SK-N-SH treated with all-trans-retinoic acid at 6 μM for 48 hours (cell line): ENCODE results near the gene TBKBP1.

Experiments used
- ATAC-seq: fragments of 200-7000 bp; cut with Tn5 transposase; 3 replicates; pipeline ENCODE4 v1.9.1; 2020; ENCODE audit warnings: mild to moderate bottlenecking, moderate library complexity
- ARNTL ChIP-seq: fragments of 450-650 bp; formaldehyde crosslinking; IDR thresholded peaks from 2 replicates; pipeline ENCODE4 v1.5.0; 2020; ENCODE audit warnings: low read depth, mild to moderate bottlenecking, moderate library complexity, borderline replicate concordance
- BACH2 ChIP-seq: fragments of 250-450 bp; sonication (Bioruptor Pico); IDR thresholded peaks from 2 replicates; pipeline ENCODE4 v1.9.0; 2021; ENCODE audit warnings: mild to moderate bottlenecking, borderline replicate concordance
- CSDC2 ChIP-seq: fragments of 250-450 bp; sonication (Bioruptor Pico); IDR thresholded peaks from 2 replicates; pipeline ENCODE4 v1.5.0; 2020; ENCODE audit warnings: mild to moderate bottlenecking, moderate library complexity
- ESRRG ChIP-seq: fragments of 250-450 bp; sonication (Bioruptor Pico); IDR thresholded peaks from 2 replicates; pipeline ENCODE4 v1.6.1; 2021; ENCODE audit warnings: mild to moderate bottlenecking
- GLIS3 ChIP-seq: fragments of 250-450 bp; sonication (Bioruptor Pico); IDR thresholded peaks from 2 replicates; pipeline ENCODE4 v1.5.0; 2020; ENCODE audit warnings: mild to moderate bottlenecking, moderate library complexity
- ISL1 ChIP-seq: fragments of 250-450 bp; sonication (Bioruptor Pico); IDR thresholded peaks from 2 replicates; pipeline ENCODE4 v2.1.2; 2022; ENCODE audit warnings: mild to moderate bottlenecking, moderate library complexity
- PPARA ChIP-seq: fragments of 250-450 bp; sonication (Bioruptor Pico); IDR thresholded peaks from 2 replicates; pipeline ENCODE4 v1.5.0; 2020; ENCODE audit warnings: mild to moderate bottlenecking, borderline replicate concordance
- RARB ChIP-seq: fragments of 250-450 bp; sonication (Bioruptor Pico); IDR thresholded peaks from 2 replicates; pipeline ENCODE4 v1.8.0; 2021; ENCODE audit warnings: mild to moderate bottlenecking, moderate library complexity
- SNAI2 ChIP-seq: fragments of 250-450 bp; sonication (Bioruptor Pico); IDR thresholded peaks from 2 replicates; pipeline ENCODE4 v1.5.0; 2020; ENCODE audit warnings: mild to moderate bottlenecking, moderate library complexity
- TCF4 ChIP-seq: fragments of 250-450 bp; sonication (Bioruptor Pico); IDR thresholded peaks from 2 replicates; pipeline ENCODE4 v1.8.0; 2021; ENCODE audit warnings: mild to moderate bottlenecking, moderate library complexity, borderline replicate concordance
- TOX ChIP-seq: fragments of 250-450 bp; sonication (Bioruptor Pico); IDR thresholded peaks from 2 replicates; pipeline ENCODE4 v1.8.0; 2021; ENCODE audit warnings: mild to moderate bottlenecking, moderate library complexity, borderline replicate concordance
- ZNF565 ChIP-seq: fragments of 450-650 bp; formaldehyde crosslinking; conservative IDR thresholded peaks from 2 replicates; pipeline ENCODE4 v1.5.0; 2020; ENCODE audit warnings: low read depth, mild to moderate bottlenecking, moderate library complexity
- ZNF70 ChIP-seq: fragments of 450-650 bp; formaldehyde crosslinking; IDR thresholded peaks from 2 replicates; pipeline ENCODE4 v1.5.0; 2020; ENCODE audit warnings: mild to moderate bottlenecking, moderate library complexity
- ZNF8 ChIP-seq: fragments of 450-650 bp; formaldehyde crosslinking; IDR thresholded peaks from 2 replicates; pipeline ENCODE4 v1.5.0; 2020; ENCODE audit warnings: mild to moderate bottlenecking, moderate library complexity
- TF ChIP-seq, protein P1 (sequence below): fragments of 250-450 bp; sonication (Bioruptor Pico); IDR thresholded peaks from 2 replicates; pipeline ENCODE4 v1.5.1; 2020; ENCODE audit warnings: low read depth, mild to moderate bottlenecking, moderate library complexity
- TF ChIP-seq, protein P2 (sequence below): fragments of 250-450 bp; sonication (Bioruptor Pico); IDR thresholded peaks from 2 replicates; pipeline ENCODE4 v1.5.1; 2021; ENCODE audit warnings: mild to moderate bottlenecking, moderate library complexity
- TF ChIP-seq, protein P3 (sequence below): fragments of 250-450 bp; sonication (Bioruptor Pico); IDR thresholded peaks from 2 replicates; pipeline ENCODE4 v1.8.0; 2020; ENCODE audit warnings: mild to moderate bottlenecking, moderate library complexity, borderline replicate concordance
- TF ChIP-seq, protein P4 (sequence below): fragments of 250-450 bp; sonication (Bioruptor Pico); IDR thresholded peaks from 2 replicates; pipeline ENCODE4 v1.8.0; 2021; ENCODE audit warnings: low read depth, mild to moderate bottlenecking, moderate library complexity, borderline replicate concordance
- TF ChIP-seq, protein P5 (sequence below): fragments of 250-450 bp; sonication (Bioruptor Pico); IDR thresholded peaks from 2 replicates; pipeline ENCODE4 v1.5.0; 2020; ENCODE audit warnings: mild to moderate bottlenecking, moderate library complexity

Gene TBKBP1

DNA sequence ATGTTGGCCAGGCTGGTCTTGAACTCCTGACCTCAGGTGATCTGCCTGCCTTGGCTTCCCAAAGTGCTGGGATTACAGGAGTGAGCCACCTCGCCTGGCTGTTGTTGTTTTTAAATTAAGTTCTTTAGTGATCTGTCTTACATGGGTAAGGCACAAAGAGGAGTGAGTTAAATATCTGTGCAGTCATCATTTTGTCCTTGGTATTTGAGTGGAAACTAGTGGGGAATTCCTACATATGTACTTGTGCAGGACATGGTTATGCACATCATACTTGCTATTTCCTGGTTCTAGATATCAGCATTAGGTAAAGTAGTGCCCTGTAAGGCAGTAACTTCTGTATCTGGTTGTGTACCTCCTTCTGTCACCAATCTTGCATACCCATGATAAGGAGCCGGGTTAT, 40.5 kb upstream of the TBKBP1 start:
- ATAC-seq: no peak
- TF ChIP-seq ARNTL (CRISPR knock-in tag) (no peak), ZNF565 (CRISPR knock-in tag) (no peak)
- TF ChIP-seq, all 23 proteins: peak for 0

DNA sequence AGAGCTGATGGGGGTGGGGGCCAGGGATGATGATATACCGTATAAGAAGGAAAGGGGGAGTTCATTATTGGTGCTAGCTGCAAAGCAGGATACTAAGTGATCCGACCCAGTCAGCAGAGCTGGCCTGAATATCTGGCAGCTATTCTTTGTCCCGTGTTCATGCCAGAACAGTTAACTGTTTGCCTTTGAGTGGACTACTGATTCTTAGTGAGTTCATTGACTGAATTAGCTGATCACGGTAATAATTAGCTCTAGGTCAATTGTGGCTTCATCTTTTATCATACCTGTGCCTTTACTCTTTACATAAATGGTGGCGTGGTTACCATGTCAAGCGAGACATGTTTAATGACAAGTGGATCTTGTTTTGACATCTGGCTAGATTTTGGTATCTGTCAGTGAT, 39.0 kb upstream of the TBKBP1 start:
- no peak for ATAC-seq
- TF ChIP-seq ZNF565 (CRISPR knock-in tag): no peak
- TF ChIP-seq TCF4: no peak
- no peak for TF ChIP-seq SNAI2 (CRISPR knock-in tag)
- no peak for TF ChIP-seq TOX (CRISPR knock-in tag)
- TF ChIP-seq, protein P1, sequence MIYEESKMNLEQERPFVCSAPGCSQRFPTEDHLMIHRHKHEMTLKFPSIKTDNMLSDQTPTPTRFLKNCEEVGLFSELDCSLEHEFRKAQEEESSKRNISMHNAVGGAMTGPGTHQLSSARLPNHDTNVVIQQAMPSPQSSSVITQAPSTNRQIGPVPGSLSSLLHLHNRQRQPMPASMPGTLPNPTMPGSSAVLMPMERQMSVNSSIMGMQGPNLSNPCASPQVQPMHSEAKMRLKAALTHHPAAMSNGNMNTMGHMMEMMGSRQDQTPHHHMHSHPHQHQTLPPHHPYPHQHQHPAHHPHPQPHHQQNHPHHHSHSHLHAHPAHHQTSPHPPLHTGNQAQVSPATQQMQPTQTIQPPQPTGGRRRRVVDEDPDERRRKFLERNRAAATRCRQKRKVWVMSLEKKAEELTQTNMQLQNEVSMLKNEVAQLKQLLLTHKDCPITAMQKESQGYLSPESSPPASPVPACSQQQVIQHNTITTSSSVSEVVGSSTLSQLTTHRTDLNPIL (CRISPR knock-in tag): no peak
- no peak for TF ChIP-seq BACH2
- TF ChIP-seq ISL1 (CRISPR knock-in tag): no peak
- no peak for TF ChIP-seq ARNTL (CRISPR knock-in tag)
- TF ChIP-seq CSDC2: no peak
- TF ChIP-seq, protein P2, sequence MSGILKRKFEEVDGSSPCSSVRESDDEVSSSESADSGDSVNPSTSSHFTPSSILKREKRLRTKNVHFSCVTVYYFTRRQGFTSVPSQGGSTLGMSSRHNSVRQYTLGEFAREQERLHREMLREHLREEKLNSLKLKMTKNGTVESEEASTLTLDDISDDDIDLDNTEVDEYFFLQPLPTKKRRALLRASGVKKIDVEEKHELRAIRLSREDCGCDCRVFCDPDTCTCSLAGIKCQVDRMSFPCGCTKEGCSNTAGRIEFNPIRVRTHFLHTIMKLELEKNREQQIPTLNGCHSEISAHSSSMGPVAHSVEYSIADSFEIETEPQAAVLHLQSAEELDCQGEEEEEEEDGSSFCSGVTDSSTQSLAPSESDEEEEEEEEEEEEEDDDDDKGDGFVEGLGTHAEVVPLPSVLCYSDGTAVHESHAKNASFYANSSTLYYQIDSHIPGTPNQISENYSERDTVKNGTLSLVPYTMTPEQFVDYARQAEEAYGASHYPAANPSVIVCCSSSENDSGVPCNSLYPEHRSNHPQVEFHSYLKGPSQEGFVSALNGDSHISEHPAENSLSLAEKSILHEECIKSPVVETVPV (CRISPR knock-in tag): no peak
- TF ChIP-seq, protein P3, sequence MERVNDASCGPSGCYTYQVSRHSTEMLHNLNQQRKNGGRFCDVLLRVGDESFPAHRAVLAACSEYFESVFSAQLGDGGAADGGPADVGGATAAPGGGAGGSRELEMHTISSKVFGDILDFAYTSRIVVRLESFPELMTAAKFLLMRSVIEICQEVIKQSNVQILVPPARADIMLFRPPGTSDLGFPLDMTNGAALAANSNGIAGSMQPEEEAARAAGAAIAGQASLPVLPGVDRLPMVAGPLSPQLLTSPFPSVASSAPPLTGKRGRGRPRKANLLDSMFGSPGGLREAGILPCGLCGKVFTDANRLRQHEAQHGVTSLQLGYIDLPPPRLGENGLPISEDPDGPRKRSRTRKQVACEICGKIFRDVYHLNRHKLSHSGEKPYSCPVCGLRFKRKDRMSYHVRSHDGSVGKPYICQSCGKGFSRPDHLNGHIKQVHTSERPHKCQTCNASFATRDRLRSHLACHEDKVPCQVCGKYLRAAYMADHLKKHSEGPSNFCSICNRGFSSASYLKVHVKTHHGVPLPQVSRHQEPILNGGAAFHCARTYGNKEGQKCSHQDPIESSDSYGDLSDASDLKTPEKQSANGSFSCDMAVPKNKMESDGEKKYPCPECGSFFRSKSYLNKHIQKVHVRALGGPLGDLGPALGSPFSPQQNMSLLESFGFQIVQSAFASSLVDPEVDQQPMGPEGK (CRISPR knock-in tag): no peak
- TF ChIP-seq, protein P4, sequence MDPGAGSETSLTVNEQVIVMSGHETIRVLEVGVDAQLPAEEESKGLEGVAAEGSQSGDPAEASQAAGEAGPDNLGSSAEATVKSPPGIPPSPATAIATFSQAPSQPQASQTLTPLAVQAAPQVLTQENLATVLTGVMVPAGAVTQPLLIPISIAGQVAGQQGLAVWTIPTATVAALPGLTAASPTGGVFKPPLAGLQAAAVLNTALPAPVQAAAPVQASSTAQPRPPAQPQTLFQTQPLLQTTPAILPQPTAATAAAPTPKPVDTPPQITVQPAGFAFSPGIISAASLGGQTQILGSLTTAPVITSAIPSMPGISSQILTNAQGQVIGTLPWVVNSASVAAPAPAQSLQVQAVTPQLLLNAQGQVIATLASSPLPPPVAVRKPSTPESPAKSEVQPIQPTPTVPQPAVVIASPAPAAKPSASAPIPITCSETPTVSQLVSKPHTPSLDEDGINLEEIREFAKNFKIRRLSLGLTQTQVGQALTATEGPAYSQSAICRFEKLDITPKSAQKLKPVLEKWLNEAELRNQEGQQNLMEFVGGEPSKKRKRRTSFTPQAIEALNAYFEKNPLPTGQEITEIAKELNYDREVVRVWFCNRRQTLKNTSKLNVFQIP (CRISPR knock-in tag): no peak
- TF ChIP-seq ZNF70 (CRISPR knock-in tag): no peak
- no peak for TF ChIP-seq ESRRG (CRISPR knock-in tag)
- TF ChIP-seq ZNF8 (CRISPR knock-in tag): no peak
- TF ChIP-seq, protein P5, sequence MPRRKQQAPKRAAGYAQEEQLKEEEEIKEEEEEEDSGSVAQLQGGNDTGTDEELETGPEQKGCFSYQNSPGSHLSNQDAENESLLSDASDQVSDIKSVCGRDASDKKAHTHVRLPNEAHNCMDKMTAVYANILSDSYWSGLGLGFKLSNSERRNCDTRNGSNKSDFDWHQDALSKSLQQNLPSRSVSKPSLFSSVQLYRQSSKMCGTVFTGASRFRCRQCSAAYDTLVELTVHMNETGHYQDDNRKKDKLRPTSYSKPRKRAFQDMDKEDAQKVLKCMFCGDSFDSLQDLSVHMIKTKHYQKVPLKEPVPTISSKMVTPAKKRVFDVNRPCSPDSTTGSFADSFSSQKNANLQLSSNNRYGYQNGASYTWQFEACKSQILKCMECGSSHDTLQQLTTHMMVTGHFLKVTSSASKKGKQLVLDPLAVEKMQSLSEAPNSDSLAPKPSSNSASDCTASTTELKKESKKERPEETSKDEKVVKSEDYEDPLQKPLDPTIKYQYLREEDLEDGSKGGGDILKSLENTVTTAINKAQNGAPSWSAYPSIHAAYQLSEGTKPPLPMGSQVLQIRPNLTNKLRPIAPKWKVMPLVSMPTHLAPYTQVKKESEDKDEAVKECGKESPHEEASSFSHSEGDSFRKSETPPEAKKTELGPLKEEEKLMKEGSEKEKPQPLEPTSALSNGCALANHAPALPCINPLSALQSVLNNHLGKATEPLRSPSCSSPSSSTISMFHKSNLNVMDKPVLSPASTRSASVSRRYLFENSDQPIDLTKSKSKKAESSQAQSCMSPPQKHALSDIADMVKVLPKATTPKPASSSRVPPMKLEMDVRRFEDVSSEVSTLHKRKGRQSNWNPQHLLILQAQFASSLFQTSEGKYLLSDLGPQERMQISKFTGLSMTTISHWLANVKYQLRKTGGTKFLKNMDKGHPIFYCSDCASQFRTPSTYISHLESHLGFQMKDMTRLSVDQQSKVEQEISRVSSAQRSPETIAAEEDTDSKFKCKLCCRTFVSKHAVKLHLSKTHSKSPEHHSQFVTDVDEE (CRISPR knock-in tag): no peak
- TF ChIP-seq PPARA (CRISPR knock-in tag): no peak
- no peak for TF ChIP-seq GLIS3 (CRISPR knock-in tag)
- TF ChIP-seq RARB (CRISPR knock-in tag): no peak

DNA sequence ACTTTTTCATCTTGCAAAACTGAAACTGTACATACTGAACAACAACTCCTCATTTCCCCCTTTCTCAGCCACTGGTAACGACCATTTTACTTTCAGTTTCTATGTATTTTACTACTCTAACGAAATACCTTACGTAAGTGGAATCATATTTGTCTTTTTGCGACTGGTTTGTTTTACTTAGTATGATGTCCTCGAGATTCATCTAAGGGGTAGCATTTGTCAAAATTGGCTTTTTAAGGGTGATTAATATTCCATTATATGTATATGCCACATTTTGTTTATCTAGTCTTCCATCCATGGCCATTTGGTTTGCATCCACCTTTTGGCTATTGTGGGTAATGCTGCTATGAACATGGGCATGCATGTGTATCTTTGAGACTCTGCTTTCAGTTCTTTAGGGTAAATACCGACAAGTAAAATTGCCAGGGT, 33.9 kb upstream of the TBKBP1 start:
- TF ChIP-seq, protein P4 (CRISPR knock-in tag): no peak
- no peak for TF ChIP-seq ISL1 (CRISPR knock-in tag)
- ATAC-seq: no peak
